Testis (tissue), 3 donors: Measurements from ENCODE around the gene ATG2A. TPM values are rescaled to one million over a fixed set of nuclear protein-coding genes. Genes with fewer than 3 reads are reported as not detected.

Experiments
- DNase-seq: peaks from one replicate; pipeline ENCODE4 v3.0.0-alpha.2; 2019
- H3K27ac ChIP-seq, 2 donors: fragments of 200-600 bp; sonication (generic); one replicate each; pipeline ENCODE4 v1.5.1; 2019
- H3K27me3 ChIP-seq: fragments of 200-600 bp; sonication (generic); one replicate; pipeline ENCODE4 v1.5.1; 2019
- H3K36me3 ChIP-seq: fragments of 200-600 bp; sonication (generic); one replicate; pipeline ENCODE4 v1.5.1; 2017; ENCODE audit warnings: low read depth; ENCODE audit errors: missing control alignments
- H3K4me1 ChIP-seq: fragments of 200-600 bp; sonication (generic); one replicate; pipeline ENCODE4 v1.5.1; 2019
- H3K4me3 ChIP-seq, 2 donors: fragments of 200-600 bp; sonication (generic); one replicate each; pipeline ENCODE4 v1.5.1; 2017 to 2019
- H3K9me3 ChIP-seq: fragments of 200-600 bp; sonication (generic); one replicate; pipeline ENCODE4 v1.5.1; 2017
- POLR2A ChIP-seq: fragments of 450-650 bp; IDR thresholded peaks from one replicate; pipeline ENCODE4 v1.6.1; 2017; ENCODE audit warnings: antibody characterized with exemption, mild to moderate bottlenecking, moderate library complexity
- WGBS, 2 donors: methylation state at CpG; one replicate each; pipeline ENCODE4 v1.1.5; 2018; 5-methylcytosine and 5-hydroxymethylcytosine counted together
- intact Hi-C: fragments of 100-400 bp; cut with DNase I; formaldehyde crosslinking; loops from one replicate; pipeline ENCODE4 v1.15.1; 2023; ENCODE audit warnings: low total_unique reads
- polyA plus RNA-seq: library from polyadenylated mRNA; stranded (reverse); fragments of 350-450 nt; fragmentation: Illumina TruSeq; extraction: RNeasy Lipid Tissue Mini Kit (QIAGEN cat#74804); gene quantifications from one replicate; pipeline ENCODE4 v1.2.3, GENCODE V29; 2014; ENCODE audit warnings: low read depth, low replicate concordance; ENCODE audit not compliant: insufficient read depth
- total RNA-seq, 2 donors: library from RNA; depleted of rRNA; stranded (reverse); fragments of >200 nt; gene quantifications; one replicate each; pipeline ENCODE4 v1.2.3, GENCODE V29; 2016
- TF ChIP-seq, protein P1 (sequence below), 3 experiments: fragments of 450-650 bp in 2 of 3; fragments of 200-600 bp in 1 of 3; sonication (generic) in 1 of 3; IDR thresholded peaks; one replicate each; pipeline ENCODE4 v1.5.1; 2016 to 2019; ENCODE audit warnings: antibody characterized with exemption in 3 of 3, mild to moderate bottlenecking in 2 of 3, moderate library complexity in 1 of 3

ATG2A gene
- total and polyA plus RNA-seq, 3 donors from 2014 or later: 22.2 to 56.1 (median 51.1) TPM

GRCh38 chr11:64894070-64894811 is 22.8 kb downstream of the ATG2A start:
- Histone ChIP-seq H3K4me3 (no peak overlapping the region), H3K9me3 (no peaks in the 10 kb centered on the region), H3K4me1 (no peaks in the 10 kb centered on the region), H3K27ac (no peak overlapping the region), H3K27me3 (no peaks in the 10 kb centered on the region), H3K36me3 (no peaks in the 10 kb centered on the region)
- TF ChIP-seq POLR2A: no peak
- TF ChIP-seq, protein P1, sequence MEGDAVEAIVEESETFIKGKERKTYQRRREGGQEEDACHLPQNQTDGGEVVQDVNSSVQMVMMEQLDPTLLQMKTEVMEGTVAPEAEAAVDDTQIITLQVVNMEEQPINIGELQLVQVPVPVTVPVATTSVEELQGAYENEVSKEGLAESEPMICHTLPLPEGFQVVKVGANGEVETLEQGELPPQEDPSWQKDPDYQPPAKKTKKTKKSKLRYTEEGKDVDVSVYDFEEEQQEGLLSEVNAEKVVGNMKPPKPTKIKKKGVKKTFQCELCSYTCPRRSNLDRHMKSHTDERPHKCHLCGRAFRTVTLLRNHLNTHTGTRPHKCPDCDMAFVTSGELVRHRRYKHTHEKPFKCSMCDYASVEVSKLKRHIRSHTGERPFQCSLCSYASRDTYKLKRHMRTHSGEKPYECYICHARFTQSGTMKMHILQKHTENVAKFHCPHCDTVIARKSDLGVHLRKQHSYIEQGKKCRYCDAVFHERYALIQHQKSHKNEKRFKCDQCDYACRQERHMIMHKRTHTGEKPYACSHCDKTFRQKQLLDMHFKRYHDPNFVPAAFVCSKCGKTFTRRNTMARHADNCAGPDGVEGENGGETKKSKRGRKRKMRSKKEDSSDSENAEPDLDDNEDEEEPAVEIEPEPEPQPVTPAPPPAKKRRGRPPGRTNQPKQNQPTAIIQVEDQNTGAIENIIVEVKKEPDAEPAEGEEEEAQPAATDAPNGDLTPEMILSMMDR (IDR thresholded peaks at IDR 0.05): peak; percentile 75 to 88 (median 80)
- WGBS, 2 donors: 42 to 53% methylated on average over 8 to 14 of the region's 14 CpGs
- peak; percentile 84 for DNase-seq
- intact Hi-C loops: loop anchor here (5.0 kb wide), 1 partner anchor 47 kb away; no protein-coding TSS in a partner anchor

DNA sequence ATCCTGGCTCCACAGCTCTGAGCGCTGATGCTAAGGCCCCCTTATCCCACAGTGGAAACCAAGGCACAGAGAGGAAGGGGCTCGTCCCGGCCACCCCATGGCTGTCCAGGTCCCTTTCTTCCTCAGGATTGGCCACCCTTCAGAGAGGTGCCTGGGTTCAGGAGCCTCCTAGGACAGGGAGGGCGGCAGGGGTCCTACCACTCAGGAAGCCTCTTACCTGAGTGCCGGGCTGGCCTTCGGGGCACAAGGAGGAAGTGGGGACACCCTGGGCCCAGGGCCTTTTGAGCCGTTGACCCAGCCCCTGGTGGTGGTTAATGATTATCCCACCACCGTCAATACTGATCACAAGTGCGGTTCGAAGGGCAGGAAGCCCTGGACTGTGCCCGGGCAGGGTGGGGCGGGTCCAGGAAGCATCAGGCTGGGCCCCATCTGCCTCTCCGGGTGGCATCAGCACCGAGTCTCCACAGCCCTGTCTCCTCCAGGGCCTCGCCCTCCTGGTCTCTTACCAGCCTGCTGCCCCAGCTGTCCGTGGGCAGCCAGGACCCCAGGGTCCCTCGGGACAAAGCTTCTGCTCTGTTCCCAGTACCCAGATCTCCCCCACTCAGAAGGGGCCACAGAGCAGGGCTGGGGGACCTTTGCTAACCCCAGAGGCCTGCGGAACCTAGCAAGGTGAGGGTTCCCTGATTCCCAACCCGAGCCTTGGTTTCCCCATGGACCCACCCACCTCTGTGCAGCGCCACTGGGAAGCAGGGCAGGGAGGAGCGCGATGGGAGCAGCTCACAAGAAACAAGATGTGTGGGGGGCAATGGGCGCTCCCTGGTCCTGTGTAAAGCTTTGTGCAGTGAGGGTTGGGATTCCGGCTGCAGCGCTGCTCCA is 23.6 kb downstream of the ATG2A start:
- Histone ChIP-seq H3K4me1 (no peaks in the 10 kb centered on the region), H3K27ac (no peak overlapping the region), H3K27me3 (no peaks in the 10 kb centered on the region), H3K9me3 (no peaks in the 10 kb centered on the region), H3K36me3 (no peaks in the 10 kb centered on the region), H3K4me3 (no peak overlapping the region)
- DNase-seq: no peak
- intact Hi-C loops: loop anchor here (5.0 kb wide), 1 partner anchor 46 kb away; no protein-coding TSS in a partner anchor
- 80 to 85% methylated on average over 7 to 25 of the region's 25 CpGs for WGBS, 2 donors
- TF ChIP-seq, protein P1 (IDR thresholded peaks at IDR 0.05): no peak
- TF ChIP-seq POLR2A: no peak

- WGBS, 2 donors: 87 to 90% methylated on average over 3 to 8 of the region's 10 CpGs
- H3K4me1 ChIP-seq: peaks cover 6% of the 10 kb centered on the region
- no peaks in the 10 kb centered on the region for H3K9me3 ChIP-seq
- no peak overlapping the region for H3K27ac ChIP-seq
- no peak for DNase-seq
- intact Hi-C loops: loop anchor here (5.0 kb wide), 1 partner anchor 46 kb away; no protein-coding TSS in a partner anchor
- TF ChIP-seq POLR2A: no peak
- no peak overlapping the region for H3K4me3 ChIP-seq
- no peaks in the 10 kb centered on the region for H3K36me3 ChIP-seq
- no peaks in the 10 kb centered on the region for H3K27me3 ChIP-seq
Measured at GRCh38 chr11:64892838-64893193, 24.2 kb downstream of the ATG2A start.

GRCh38 chr11:64892411-64892831 is 24.6 kb downstream of the ATG2A start:
- Histone ChIP-seq H3K27me3 (no peaks in the 10 kb centered on the region), H3K36me3 (no peaks in the 10 kb centered on the region), H3K4me3 (no peak overlapping the region), H3K4me1 (peaks cover 8% of the 10 kb centered on the region), H3K27ac (no peak overlapping the region), H3K9me3 (no peaks in the 10 kb centered on the region)
- WGBS, 2 donors: 72 to 81% methylated on average over 10 to 11 of the region's 11 CpGs
- intact Hi-C loops: loop anchor here (5.0 kb wide), 1 partner anchor 45 kb away; no protein-coding TSS in a partner anchor
- TF ChIP-seq POLR2A: no peak
- TF ChIP-seq, protein P1 (IDR thresholded peaks at IDR 0.05): no peak
- DNase-seq: no peak

DNA sequence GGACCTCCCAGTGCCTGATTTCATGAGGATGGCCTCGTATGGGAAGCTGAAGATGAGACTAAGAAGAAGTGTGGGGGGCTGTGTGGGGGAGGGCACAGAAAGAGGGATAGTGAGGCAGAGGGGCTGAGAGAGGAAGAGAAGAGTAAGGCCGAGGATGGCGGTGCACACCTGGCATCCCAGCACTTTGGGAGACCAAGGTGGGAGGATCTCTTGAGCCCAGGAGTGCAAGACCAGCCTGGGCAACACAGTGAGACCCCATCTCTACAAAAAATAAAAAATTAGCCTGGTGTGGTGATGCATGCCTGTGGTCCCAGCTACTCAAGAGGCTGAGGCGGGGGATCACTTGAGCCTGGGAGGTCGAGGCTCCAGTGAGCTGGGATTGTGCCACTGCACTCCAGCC is 25.1 kb downstream of the ATG2A start:
- TF ChIP-seq, protein P1 (IDR thresholded peaks at IDR 0.05): no peak
- no peak for TF ChIP-seq POLR2A
- H3K36me3 ChIP-seq: no peaks in the 10 kb centered on the region
- intact Hi-C loops: loop anchor here (5.0 kb wide), 1 partner anchor 45 kb away; no protein-coding TSS in a partner anchor
- H3K27me3 ChIP-seq: no peaks in the 10 kb centered on the region
- H3K27ac ChIP-seq: no peak overlapping the region
- H3K4me3 ChIP-seq: no peak overlapping the region
- peaks cover 8% of the 10 kb centered on the region for H3K4me1 ChIP-seq
- DNase-seq: no peak
- 84 to 86% methylated on average over 5 of the region's 5 CpGs for WGBS, 2 donors
- no peaks in the 10 kb centered on the region for H3K9me3 ChIP-seq
